Measurements from ENCODE around the gene BRAF. TPM values are rescaled to one million over a fixed set of nuclear protein-coding genes. Genes with fewer than 3 reads are reported as not detected.

BRAF gene
- total RNA-seq, 1 donor from 2014 or later, result 40.9 TPM

DNA sequence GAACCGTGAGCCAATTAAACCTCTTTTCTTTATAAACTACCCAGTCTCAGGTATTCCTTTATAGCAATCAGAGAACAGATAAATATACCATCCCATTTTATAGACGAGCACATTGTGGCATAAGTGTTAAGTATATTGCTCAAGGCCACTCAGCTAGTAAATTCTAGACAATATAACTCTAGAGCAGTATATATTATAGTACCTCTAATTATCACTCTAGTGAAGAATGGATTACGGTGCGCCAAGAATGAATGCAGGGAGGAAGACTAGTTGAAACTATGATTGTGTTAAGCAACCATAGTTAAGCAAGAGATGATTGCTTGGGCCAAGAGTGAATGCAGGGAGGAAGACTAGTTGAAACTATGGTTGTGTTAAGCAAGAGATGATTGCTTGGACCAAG, 60.9 kb downstream of the BRAF start:
- no peak for DNase-seq
- peaks cover 10% of the 10 kb centered on the region for H3K36me3 Mint-ChIP-seq (ENCODE audit: unreplicated experiment)
- no peak overlapping the region for H3K27ac Mint-ChIP-seq (ENCODE audit: unreplicated experiment)
- H3K4me1 Mint-ChIP-seq (ENCODE audit: low read depth, unreplicated experiment), result no peaks in the 10 kb centered on the region
- peaks cover 2% of the 10 kb centered on the region for H3K27me3 Mint-ChIP-seq (ENCODE audit: unreplicated experiment)
- H3K9me3 Mint-ChIP-seq (ENCODE audit: unreplicated experiment), result peaks cover 3% of the 10 kb centered on the region
- no peak overlapping the region for H3K4me3 Mint-ChIP-seq (ENCODE audit: unreplicated experiment)
- TF ChIP-seq CTCF (IDR thresholded peaks at IDR 0.05; ENCODE audit: partially characterized antibody, unreplicated experiment), result no peak

GRCh38 chr7:140863184-140863583, 61.5 kb downstream of the BRAF start:
- H3K36me3 Mint-ChIP-seq (ENCODE audit: unreplicated experiment), result peaks cover 10% of the 10 kb centered on the region
- H3K4me1 Mint-ChIP-seq (ENCODE audit: low read depth, unreplicated experiment), result no peaks in the 10 kb centered on the region
- H3K27me3 Mint-ChIP-seq (ENCODE audit: unreplicated experiment), result peaks cover 2% of the 10 kb centered on the region
- TF ChIP-seq CTCF (IDR thresholded peaks at IDR 0.05; ENCODE audit: partially characterized antibody, unreplicated experiment), result no peak
- no peak overlapping the region for H3K27ac Mint-ChIP-seq (ENCODE audit: unreplicated experiment)
- H3K9me3 Mint-ChIP-seq (ENCODE audit: unreplicated experiment), result peaks cover 3% of the 10 kb centered on the region
- H3K4me3 Mint-ChIP-seq (ENCODE audit: unreplicated experiment), result no peak overlapping the region
- no peak for DNase-seq

GRCh38 chr7:140857048-140857447, 67.7 kb downstream of the BRAF start:
- no peaks in the 10 kb centered on the region for H3K36me3 Mint-ChIP-seq (ENCODE audit: unreplicated experiment)
- no peak for TF ChIP-seq CTCF (IDR thresholded peaks at IDR 0.05; ENCODE audit: partially characterized antibody, unreplicated experiment)
- DNase-seq, result no peak
- H3K4me3 Mint-ChIP-seq (ENCODE audit: unreplicated experiment), result no peak overlapping the region
- no peak overlapping the region for H3K27ac Mint-ChIP-seq (ENCODE audit: unreplicated experiment)
- peaks cover 1% of the 10 kb centered on the region for H3K9me3 Mint-ChIP-seq (ENCODE audit: unreplicated experiment)
- H3K27me3 Mint-ChIP-seq (ENCODE audit: unreplicated experiment), result no peaks in the 10 kb centered on the region
- no peaks in the 10 kb centered on the region for H3K4me1 Mint-ChIP-seq (ENCODE audit: low read depth, unreplicated experiment)

DNA sequence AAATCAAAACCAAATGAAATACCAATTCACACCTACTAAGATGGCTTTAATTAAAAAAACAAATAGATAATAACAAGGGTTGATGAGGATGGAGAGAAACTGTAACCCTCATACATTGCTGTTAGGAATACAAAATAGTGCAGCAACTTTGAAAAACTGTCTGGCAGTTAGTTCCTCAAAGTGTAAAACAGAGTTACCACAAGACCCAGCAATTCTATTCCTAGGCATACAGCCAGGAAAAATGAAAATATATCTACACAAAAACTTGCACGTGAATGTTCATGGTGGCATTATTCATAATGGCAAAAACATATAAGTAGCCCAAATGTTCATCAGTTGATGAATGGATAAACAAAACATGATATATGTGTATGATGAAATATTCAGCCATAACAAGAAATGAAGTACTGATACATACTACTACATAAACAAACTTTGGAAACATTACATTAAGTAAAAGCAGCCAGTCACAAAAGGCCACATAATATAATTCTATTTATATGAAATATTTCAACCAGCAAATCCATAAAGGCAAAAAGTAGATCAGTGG, 83.5 kb downstream of the BRAF start:
- no peak for TF ChIP-seq CTCF (IDR thresholded peaks at IDR 0.05; ENCODE audit: partially characterized antibody, unreplicated experiment)
- no peaks in the 10 kb centered on the region for H3K4me1 Mint-ChIP-seq (ENCODE audit: low read depth, unreplicated experiment)
- no peak overlapping the region for H3K27ac Mint-ChIP-seq (ENCODE audit: unreplicated experiment)
- peaks cover 2% of the 10 kb centered on the region for H3K27me3 Mint-ChIP-seq (ENCODE audit: unreplicated experiment)
- peaks cover 4% of the 10 kb centered on the region for H3K36me3 Mint-ChIP-seq (ENCODE audit: unreplicated experiment)
- DNase-seq, result no peak
- H3K4me3 Mint-ChIP-seq (ENCODE audit: unreplicated experiment), result no peak overlapping the region
- peaks cover 2% of the 10 kb centered on the region for H3K9me3 Mint-ChIP-seq (ENCODE audit: unreplicated experiment)

DNA sequence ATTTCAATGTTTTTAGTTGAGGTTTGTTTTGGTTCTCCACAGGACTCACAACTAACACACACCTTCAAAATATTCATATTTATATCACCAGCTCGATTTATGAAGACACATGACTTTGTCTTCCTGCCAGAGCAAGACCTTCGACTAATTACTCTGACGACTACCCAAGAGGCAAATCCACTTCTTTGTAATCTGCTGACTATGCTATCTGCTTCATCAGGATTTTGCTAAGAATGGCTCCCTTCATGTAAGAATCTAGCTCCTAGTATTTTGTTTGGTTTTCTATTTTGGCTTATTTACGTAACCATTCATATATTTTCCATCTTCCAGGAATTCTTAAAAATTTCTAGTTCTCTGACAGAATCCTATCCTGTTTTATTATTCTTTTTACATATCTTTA, 93.0 kb downstream of the BRAF start:
- Mint-ChIP-seq H3K9me3 (ENCODE audit: unreplicated experiment) (no peaks in the 10 kb centered on the region), H3K27ac (ENCODE audit: unreplicated experiment) (no peak overlapping the region), H3K27me3 (ENCODE audit: unreplicated experiment) (peaks cover 1% of the 10 kb centered on the region), H3K4me1 (ENCODE audit: low read depth, unreplicated experiment) (no peaks in the 10 kb centered on the region), H3K4me3 (ENCODE audit: unreplicated experiment) (no peak overlapping the region), H3K36me3 (ENCODE audit: unreplicated experiment) (no peaks in the 10 kb centered on the region)
- no peak for TF ChIP-seq CTCF (IDR thresholded peaks at IDR 0.05; ENCODE audit: partially characterized antibody, unreplicated experiment)
- no peak for DNase-seq

Data from glutamatergic neuron (in vitro differentiated cells).